Islet precursor cell (in vitro differentiated cells): Measurements from ENCODE around the gene PXMP2.
A peak's percentile ranks its signal among the peaks of the same experiment; 100 is the strongest.

Experiments
- DNase-seq: peaks from one replicate; pipeline ENCODE4 v3.0.0-alpha.2; 2018

The PXMP2 gene

DNA sequence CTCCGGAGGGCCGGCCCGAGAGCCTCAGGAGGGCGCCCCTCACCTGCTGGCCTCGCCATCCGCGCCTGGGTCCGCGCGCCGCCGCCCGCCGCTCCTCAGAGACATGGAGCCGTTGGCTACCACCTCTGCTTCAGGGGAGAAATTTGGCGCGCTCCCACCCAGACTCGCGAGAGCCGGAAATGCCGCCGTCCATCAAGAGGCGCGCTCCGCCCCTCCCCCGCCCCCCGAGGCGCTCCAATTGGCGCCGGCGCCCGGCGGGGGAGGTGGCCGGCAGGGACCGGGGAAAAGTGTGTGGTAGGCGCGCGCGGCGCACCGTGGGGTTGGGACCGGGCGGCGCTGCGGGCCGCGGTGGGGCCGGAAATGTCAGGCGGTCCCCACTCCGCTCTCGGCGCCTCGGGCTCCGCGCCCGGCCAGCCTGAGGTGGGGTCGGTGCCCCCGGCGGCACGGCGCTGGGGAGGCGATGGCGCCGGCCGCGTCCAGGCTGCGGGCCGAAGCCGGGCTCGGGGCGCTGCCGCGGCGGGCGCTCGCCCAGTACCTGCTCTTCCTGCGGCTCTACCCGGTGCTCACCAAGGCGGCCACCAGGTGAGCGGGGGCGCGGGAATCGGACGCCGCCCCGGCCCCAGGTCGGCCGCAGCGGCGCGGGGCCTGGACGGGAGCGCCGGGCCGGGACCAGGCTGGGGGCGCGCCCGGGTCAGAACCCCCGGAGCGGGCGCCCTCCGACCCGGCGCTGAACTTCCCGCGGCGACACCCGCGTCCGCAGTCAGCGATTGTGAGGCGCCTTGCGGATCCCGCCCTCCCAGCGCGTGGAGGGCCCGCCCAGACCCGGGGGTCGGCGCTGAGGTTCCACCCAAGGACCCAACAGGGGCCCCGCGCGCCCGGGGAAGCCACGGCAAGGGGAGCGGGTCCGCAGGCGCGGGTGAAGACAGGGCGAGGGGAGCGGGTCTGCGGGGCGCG lies at the start of gene PXMP2, which contains the start of gene POLE:
Gene PXMP2 (plus strand): TSS at position 377 of the 954 bp plus-strand sequence. CDS start 84 bp downstream, at position 461.
Gene POLE (minus strand): TSS at position 132 of the 954 bp plus-strand sequence. CDS start 27 bp downstream, at position 105.
- DNase-seq = peak; percentile 99

DNA sequence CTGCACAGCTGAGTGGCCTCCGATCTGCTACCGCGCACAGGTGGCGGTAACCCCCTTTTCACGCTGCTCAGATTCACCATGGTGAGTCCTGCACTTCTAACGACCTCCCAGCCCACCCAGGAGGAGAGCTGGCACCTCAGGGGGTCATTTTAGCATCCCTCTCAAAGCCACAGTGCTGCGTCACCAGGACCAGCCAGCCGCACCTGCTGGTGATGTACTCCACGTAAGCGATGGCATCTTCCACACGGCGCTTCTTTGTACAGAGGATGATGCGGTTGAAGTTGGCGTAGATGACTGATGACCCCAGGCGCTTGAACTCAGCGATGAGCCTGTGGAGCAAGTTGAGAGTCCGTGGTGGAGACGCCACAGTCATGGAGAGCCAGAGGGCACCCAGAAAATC lies 49.6 kb upstream of the PXMP2 start:
- DNase-seq = no peak

GRCh38 chr12:132638541-132639408 lies 48.6 kb upstream of the PXMP2 start:
- DNase-seq = peak; percentile 82

DNA sequence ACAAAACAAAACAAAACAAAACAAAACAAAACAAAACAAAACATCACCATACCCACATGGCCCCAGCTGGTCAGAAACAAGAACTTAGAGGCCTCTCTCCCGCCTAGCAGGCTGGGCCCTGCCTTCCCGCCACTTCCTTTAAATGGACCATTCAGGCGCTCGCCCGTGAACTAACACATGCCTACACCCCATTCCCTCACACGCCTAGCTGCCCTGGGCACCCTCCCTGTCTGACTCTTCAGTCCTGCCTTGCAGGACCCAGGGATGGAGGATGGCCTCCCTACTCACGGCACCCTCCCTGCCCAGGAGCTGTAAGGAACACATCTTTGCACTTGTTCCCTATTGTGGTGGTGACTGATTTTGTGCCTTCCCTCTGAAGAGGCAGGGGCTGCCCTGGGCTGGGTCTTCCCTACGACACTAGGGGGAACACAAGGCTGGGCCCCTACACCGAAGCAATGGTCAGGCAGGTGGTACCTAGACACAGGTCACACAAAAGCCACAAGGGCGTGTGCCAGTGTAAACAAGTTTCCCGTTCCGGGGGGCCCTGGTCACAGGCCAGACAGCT lies 47.3 kb upstream of the PXMP2 start:
- DNase-seq = no peak

DNA sequence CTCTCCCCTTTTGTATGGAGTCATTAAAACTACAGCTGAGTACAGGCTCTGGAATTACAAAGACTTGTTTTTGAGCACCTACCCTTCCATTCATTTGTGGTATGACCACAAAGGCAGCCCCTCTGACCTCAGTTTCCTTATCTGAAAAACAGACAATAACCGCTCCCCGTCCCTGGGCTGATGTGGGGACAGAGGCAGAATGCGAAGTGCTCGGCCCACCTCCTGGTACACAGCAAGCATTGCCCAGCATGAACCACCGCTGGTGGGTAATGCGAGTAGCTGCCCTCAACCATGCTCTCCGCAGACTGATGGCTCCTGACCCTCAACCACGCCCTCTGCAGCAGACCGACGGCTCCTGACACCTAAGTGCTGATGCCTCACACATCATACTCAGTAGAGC lies 46.5 kb upstream of the PXMP2 start:
- DNase-seq = no peak

- DNase-seq = no peak
Observed at GRCh38 chr12:132641811-132642650, 45.4 kb upstream of the PXMP2 start.

GRCh38 chr12:132642846-132643835 lies 44.2 kb upstream of the PXMP2 start:
- DNase-seq = no peak

DNA sequence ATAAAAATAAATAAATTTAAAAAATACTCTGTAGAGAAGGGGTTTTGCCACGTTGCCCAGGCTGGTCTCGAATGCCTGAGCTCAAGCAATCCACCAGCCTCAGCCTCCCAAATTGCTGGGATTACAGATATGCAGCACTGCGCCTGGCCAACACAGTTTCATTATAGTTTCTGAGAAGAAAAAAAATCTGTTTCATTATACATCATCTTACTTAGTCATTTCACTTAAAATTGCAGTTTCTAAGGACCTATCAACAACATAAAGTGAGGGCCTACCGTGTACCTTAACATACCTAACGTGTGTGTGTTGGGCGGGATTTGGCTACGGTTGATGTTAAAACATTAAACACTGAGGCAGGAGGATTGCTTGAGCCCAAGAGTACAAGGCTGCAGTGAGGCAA lies 40.5 kb upstream of the PXMP2 start:
- no peak for DNase-seq

GRCh38 chr12:132647858-132648257 lies 39.5 kb upstream of the PXMP2 start:
- DNase-seq = no peak

DNA sequence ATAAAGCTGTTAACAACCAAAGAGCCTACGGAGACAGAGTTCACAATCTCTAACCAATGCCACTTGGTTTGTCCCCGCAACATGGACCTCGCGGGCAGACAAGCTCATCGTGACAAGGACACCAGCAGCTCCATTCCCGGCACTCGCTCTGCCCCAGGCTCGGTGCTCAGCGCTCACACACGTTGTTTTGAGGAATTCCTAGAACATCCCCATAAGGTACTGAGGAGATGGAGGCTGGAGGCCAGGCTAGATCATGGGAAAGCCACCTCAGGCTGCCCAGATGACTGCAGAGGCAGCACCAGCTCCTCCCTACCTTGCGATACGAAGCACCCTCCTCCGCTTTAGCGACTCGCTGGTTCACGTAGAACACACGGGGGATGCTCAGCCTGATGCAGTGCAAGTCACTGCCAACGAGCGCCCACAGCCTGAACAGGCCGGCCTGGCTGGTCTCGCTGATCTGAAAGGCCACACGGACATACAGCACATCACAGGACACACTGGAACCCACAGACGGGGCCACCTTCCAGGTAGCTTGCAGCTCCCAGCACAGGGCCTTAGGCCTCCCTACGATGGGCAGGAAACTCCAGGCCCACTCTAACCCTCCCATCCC lies 38.7 kb upstream of the PXMP2 start:
- DNase-seq = no peak

GRCh38 chr12:132649226-132649945 lies 38.0 kb upstream of the PXMP2 start:
- DNase-seq = no peak

GRCh38 chr12:132651444-132652100 lies 35.8 kb upstream of the PXMP2 start:
- DNase-seq = no peak

GRCh38 chr12:132653567-132654290 lies 33.7 kb upstream of the PXMP2 start:
- no peak for DNase-seq

GRCh38 chr12:132657004-132657727 lies 30.2 kb upstream of the PXMP2 start:
- no peak for DNase-seq

DNA sequence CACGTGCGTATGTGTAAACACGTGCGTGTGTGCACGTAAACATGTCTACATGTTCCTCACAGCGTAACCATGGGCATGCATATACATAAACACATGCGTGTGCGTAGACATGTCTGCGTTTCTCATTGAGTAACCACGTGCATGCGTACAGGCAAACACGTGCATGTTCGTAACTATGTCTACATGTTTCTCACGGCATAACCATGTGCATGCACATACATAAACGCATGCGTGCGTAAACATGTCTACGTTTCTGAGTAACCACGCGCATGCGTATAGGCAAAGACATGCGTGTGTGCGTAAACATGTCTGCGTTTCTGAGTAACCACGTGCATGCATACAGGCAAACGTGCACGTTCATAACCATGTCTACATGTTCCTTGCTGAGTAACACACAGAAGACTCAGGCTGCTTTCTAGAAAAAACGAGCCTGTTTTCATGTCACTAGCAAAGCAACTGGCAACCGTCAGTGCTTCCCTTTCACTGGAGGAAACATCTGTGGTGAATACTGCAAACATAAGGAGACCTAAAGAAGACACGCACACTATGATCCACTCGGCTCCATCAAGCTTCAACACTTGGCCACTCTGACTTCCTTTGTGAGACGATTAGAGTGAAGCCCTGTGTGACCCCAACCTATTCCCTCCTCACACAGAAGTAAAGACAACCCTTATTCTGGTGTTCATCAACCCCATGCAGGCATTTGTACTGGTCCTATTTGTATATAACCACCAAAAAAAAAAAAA lies 29.1 kb upstream of the PXMP2 start:
- DNase-seq = no peak

DNA sequence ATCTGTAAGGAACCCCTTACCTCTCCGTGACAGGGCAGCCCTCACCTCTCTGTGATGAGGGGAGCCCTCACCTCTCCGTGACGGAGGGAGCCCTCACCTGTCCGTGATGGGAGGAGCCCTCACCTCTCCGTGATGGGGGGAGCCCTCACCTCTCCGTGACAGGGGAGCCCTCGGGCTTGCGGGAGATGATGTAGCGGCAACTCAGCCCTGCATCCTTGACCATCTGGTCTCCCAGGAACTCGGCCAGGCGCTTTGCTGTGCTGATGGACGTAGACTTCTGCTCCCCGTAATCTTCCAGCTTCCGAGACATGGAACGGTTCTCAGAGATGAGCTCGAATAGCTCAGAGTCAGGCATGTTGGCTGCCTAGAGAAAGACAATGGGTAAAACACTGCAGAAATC lies 28.2 kb upstream of the PXMP2 start:
- no peak for DNase-seq

- no peak for DNase-seq
Observed at GRCh38 chr12:132660052-132660451, 27.3 kb upstream of the PXMP2 start.
